Measurements from ENCODE around the gene GP1BB.

GRCh38 chr22:19713650-19714311 lies 9.6 kb upstream of the GP1BB start:
- TF ChIP-seq, protein P1, sequence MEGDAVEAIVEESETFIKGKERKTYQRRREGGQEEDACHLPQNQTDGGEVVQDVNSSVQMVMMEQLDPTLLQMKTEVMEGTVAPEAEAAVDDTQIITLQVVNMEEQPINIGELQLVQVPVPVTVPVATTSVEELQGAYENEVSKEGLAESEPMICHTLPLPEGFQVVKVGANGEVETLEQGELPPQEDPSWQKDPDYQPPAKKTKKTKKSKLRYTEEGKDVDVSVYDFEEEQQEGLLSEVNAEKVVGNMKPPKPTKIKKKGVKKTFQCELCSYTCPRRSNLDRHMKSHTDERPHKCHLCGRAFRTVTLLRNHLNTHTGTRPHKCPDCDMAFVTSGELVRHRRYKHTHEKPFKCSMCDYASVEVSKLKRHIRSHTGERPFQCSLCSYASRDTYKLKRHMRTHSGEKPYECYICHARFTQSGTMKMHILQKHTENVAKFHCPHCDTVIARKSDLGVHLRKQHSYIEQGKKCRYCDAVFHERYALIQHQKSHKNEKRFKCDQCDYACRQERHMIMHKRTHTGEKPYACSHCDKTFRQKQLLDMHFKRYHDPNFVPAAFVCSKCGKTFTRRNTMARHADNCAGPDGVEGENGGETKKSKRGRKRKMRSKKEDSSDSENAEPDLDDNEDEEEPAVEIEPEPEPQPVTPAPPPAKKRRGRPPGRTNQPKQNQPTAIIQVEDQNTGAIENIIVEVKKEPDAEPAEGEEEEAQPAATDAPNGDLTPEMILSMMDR (IDR thresholded peaks at IDR 0.05), result no peak
- no peak for TF ChIP-seq EP300 (IDR thresholded peaks at IDR 0.05)

Data from tibial nerve (tissue), 4 donors.